ENCODE results near the gene GLRA3.
"Not testable (repeated sequence)": the region's sequence is repeated elsewhere in the genome, so short reads cannot be mapped to it uniquely, and the experiment has no call there.

GLRA3 gene

GRCh38 chr4:174663216-174663615 is 165.8 kb downstream of the GLRA3 start:
- no peak for DNase-seq (ENCODE audit: low read depth in 2 of 2)

- DNase-seq (ENCODE audit: low read depth in 2 of 2): no peak
Observed at GRCh38 chr4:174658246-174658645, 170.8 kb downstream of the GLRA3 start.

DNA sequence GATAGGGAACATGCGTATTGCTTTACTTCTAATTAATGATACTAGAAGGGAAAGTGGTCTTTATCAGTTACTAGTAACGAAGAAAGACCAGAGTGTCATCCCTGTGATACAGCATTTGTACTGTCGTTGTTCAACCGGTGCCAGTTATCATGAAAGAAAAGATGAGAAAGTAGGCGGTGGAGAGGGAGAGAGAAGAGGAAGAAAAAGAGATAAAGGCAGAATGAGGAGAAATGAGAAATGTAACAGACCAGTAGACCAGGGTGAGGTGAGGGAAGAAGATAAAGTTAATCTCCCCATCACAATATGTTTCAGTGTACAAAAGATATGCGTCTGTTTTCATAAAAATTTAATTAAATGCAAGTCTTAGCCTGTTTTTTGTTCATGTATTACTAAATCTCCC is 171.6 kb downstream of the GLRA3 start:
- no peak for DNase-seq (ENCODE audit: low read depth in 2 of 2)

DNA sequence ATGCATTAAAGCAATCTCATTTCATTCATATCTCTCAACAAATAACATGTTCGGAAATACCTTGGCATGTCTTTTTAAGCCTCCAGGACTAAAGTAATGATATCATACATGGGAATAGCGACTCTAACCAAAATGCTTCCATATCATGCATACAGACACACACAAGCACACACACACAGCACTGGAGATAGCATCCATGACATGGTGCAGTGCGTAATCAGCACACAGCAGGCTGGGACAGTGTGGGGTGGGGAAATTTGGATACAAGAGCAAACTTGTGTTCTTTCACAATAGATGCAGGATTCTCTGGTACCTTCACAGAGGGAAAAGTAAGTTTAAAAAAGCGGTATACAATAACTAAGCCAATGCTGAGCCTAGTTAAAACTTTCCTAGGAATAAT is 174.4 kb downstream of the GLRA3 start:
- no peak for DNase-seq (ENCODE audit: low read depth in 2 of 2)

- DNase-seq (ENCODE audit: low read depth in 2 of 2): no peak
Observed at GRCh38 chr4:174650711-174651355, 178.2 kb downstream of the GLRA3 start.

GRCh38 chr4:174648812-174649211 is 180.2 kb downstream of the GLRA3 start:
- no peak for DNase-seq (ENCODE audit: low read depth in 2 of 2)

GRCh38 chr4:174646326-174646725 is 182.7 kb downstream of the GLRA3 start:
- no peak for DNase-seq (ENCODE audit: low read depth in 2 of 2)

GRCh38 chr4:174640146-174640545 is 188.9 kb downstream of the GLRA3 start:
- DNase-seq (ENCODE audit: low read depth in 2 of 2): no peak

- DNase-seq (ENCODE audit: low read depth in 2 of 2): no peak
Observed at GRCh38 chr4:174635732-174636131, 193.3 kb downstream of the GLRA3 start.

DNA sequence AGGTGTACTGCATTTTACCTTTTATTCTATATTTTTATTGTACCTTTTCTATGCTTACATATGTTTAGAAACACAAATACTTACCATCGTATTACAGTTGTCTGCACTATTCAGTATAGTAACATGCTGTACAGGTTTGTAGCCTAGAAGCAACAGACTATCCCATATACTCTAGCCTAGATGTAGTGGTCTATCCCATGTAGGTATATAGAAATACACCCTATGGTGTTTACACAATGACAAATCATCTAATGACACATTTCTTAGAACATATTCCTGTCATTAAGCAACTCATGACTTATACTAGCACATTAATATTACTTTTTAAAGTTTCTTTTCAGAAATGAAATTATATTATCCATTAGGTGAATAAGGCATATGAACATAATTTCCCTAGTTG is 195.6 kb downstream of the GLRA3 start:
- DNase-seq (ENCODE audit: low read depth in 2 of 2): no peak

- no peak for DNase-seq (ENCODE audit: low read depth in 2 of 2)
Observed at GRCh38 chr4:174631901-174632758, 196.9 kb downstream of the GLRA3 start.

GRCh38 chr4:174629907-174630450 is 199.1 kb downstream of the GLRA3 start:
- DNase-seq (ENCODE audit: low read depth in 2 of 2): not testable (repeated sequence)

DNA sequence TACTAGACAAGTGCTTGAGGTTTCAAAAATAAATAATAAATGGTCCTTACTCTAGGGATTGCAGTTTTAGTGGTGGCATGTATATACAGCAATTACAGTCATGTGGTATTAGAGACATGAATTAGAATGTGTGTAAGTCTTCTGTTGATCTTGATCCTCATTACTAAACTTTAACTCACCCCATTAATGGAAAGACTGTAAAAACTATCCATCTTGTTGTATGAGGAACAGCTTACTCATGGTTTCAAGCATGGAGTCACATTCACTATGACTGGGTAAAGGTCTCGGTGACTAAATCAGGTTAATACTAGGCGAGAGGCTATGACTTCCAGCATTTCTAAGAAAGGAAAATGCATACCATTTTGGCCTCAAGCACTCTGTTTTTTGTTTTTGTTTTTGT is 199.8 kb downstream of the GLRA3 start:
- no peak for DNase-seq (ENCODE audit: low read depth in 2 of 2)

GRCh38 chr4:174628191-174628590 is 200.9 kb downstream of the GLRA3 start:
- DNase-seq (ENCODE audit: low read depth in 2 of 2): no peak

GRCh38 chr4:174627473-174627872 is 201.6 kb downstream of the GLRA3 start:
- DNase-seq (ENCODE audit: low read depth in 2 of 2): no peak

- DNase-seq (ENCODE audit: low read depth in 2 of 2): no peak
Observed at GRCh38 chr4:174626342-174627008, 202.6 kb downstream of the GLRA3 start.

- DNase-seq (ENCODE audit: low read depth in 2 of 2): no peak
Observed at GRCh38 chr4:174616661-174617060, 212.4 kb downstream of the GLRA3 start.

- no peak for DNase-seq (ENCODE audit: low read depth in 2 of 2)
Observed at GRCh38 chr4:174613979-174614378, 215.1 kb downstream of the GLRA3 start.

- DNase-seq (ENCODE audit: low read depth in 2 of 2): no peak
Observed at GRCh38 chr4:174611792-174612191, 217.3 kb downstream of the GLRA3 start.

DNA sequence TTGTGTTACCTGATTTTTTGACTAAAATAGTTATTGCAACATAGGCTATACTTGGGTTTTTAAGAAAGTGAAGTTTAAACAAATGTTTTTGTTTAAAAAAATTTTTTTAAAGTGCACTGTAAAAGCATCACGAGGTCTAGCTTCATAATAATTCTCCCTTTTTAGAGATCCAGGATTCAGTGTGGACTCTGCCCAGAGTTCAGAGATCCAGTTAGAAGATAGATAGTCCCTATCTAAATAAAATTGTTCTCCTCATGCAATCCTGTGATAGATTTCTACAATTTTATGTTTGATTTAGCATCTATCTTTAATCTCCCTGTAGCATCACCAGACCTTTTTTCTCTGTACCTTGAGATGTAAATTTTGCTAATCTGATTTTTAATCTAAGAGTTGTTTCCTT is 221.3 kb downstream of the GLRA3 start:
- DNase-seq (ENCODE audit: low read depth in 2 of 2): no peak

GRCh38 chr4:174604198-174604597 is 224.8 kb downstream of the GLRA3 start:
- no peak for DNase-seq (ENCODE audit: low read depth in 2 of 2)

DNA sequence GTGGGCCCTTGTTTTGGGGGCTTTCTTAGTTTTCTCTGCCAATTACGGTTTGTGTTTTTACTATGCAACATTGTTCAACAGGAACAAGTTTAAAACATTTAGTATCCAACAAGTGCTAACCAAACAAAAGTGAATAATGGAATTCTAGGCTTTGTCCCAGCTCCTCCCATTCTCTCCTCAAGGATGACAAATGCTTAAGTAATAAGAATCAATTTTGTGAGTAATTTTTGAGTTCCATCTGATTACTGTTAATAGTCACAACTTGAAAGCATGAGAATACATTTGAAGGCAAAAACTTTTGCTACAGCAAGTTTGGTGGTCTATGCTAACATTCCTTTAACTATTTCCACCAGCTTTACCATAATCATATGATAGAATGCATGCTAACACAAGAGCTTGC is 228.7 kb downstream of the GLRA3 start:
- DNase-seq (ENCODE audit: low read depth in 2 of 2): no peak

Measured in stimulated activated CD4-positive, alpha-beta T cell treated with anti-CD3 and anti-CD28 coated beads, Interleukin-15, amount 100 ng/mL, for 48 hours (primary cell).